ENCODE results near the gene PPM1M. TPM values are rescaled to one million over a fixed set of nuclear protein-coding genes. Genes with fewer than 3 reads are reported as not detected.

PPM1M gene
- total RNA-seq, 6 experiments from 2014 or later: 2.8 to 7.1 (median 4.5) TPM

GRCh38 chr3:52228266-52228665, 17.3 kb upstream of the PPM1M start:
- Histone ChIP-seq H3K9me3 (no peaks in the 10 kb centered on the region), H3K36me3 (peaks cover 10 to 33% (median 14%) of the 10 kb centered on the region in 4 donors), H3K4me3 (no peak overlapping the region), H3K27me3 (no peaks in the 10 kb centered on the region), H3K4me1 (peaks cover 0 to 19% (median 6%) of the 10 kb centered on the region in 4 donors), H3K27ac (no peak overlapping the region)
- intact Hi-C loops (cut with DNase I): loop anchor here in 1 of 2 donors (5.0 kb wide), 1 partner anchor 104 kb away; no protein-coding TSS in a partner anchor
- TF ChIP-seq POLR2A (IDR thresholded peaks at IDR 0.05) (no peak), CTCF (IDR thresholded peaks at IDR 0.05) (no peak)
- DNase-seq (no peak), ATAC-seq (no peak)
- no CpG with 5 or more reads among the region's 10 CpGs for WGBS (ENCODE audit: insufficient coverage, low coverage, low lambda C conversion rate, missing lambda C conversion rate)

DNA sequence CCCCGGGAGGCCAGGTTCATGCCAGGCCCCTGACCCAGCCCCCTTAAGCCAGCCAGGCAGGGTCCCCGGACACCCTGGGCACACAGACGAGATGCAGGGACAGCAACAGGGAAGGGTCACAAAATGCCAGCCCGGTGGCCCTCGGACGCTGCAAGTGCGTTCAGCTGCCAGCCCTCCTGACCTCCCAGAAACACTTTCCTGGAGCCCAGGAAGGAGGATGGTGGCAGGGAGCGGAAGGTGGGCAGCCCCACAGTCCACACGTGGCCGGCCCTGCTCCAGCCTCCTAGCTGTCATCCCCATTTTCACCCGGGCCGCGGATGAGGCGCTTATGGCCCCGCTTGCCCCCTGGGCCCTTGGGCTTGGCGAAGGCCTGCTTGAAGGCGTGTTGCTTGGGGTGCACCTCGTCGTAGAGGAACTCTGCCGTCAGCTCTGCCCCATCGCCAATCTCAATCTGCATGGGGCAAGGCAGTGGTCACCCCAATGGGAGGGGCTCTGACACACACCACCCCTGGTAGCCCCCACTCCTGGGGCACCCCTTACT, 16.7 kb upstream of the PPM1M start:
- no peak for DNase-seq
- intact Hi-C loops (cut with DNase I): loop anchor here in 1 of 2 donors (5.0 kb wide), 1 partner anchor 103 kb away; no protein-coding TSS in a partner anchor
- WGBS (ENCODE audit: insufficient coverage, low coverage, low lambda C conversion rate, missing lambda C conversion rate): 100% methylated on average over 1 of the region's 21 CpGs

DNA sequence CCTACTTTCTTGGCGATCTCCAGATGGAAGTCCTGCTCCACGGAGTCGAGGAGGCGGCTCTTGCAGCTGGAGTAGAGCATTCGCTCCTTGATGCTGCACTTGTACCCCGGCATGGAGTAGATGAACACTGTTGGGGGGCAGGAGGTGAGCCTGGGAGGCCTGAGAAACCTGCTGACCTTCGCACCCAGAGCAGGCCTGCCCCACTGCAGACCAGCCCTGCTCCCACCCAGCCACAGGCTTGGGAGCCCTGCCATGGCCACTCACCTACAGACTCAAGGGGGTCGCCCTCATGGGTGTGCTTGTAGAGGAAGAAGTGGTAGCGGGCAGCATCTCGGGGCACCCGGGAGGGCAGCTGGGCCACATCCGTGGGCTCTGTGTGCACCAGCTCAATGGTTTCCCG, 15.9 kb upstream of the PPM1M start:
- Histone ChIP-seq H3K4me1 (peaks cover 0 to 33% (median 13%) of the 10 kb centered on the region in 4 donors), H3K9me3 (no peaks in the 10 kb centered on the region), H3K27me3 (no peaks in the 10 kb centered on the region), H3K4me3 (no peak overlapping the region), H3K27ac (no peak overlapping the region), H3K36me3 (peaks cover 10 to 33% (median 14%) of the 10 kb centered on the region in 4 donors)
- intact Hi-C loops (cut with DNase I): loop anchor here (5.0 kb wide), 2 partner anchors 103 to 113 kb away; no protein-coding TSS in a partner anchor
- ATAC-seq (no peak), DNase-seq (no peak)
- no CpG with 5 or more reads among the region's 13 CpGs for WGBS (ENCODE audit: insufficient coverage, low coverage, low lambda C conversion rate, missing lambda C conversion rate)
- TF ChIP-seq CTCF (IDR thresholded peaks at IDR 0.05): no peak
- no peak for TF ChIP-seq POLR2A (IDR thresholded peaks at IDR 0.05)

More for the DNA sequence above, 16.7 kb upstream of the PPM1M start:
- no peaks in the 10 kb centered on the region for H3K27me3 ChIP-seq
- ATAC-seq: no peak
- no peak overlapping the region for H3K4me3 ChIP-seq
- H3K36me3 ChIP-seq: peaks cover 10 to 33% (median 14%) of the 10 kb centered on the region in 4 donors
- peaks cover 0 to 25% (median 9%) of the 10 kb centered on the region in 4 donors for H3K4me1 ChIP-seq
- H3K9me3 ChIP-seq: no peaks in the 10 kb centered on the region
- TF ChIP-seq CTCF (IDR thresholded peaks at IDR 0.05) (no peak), POLR2A (IDR thresholded peaks at IDR 0.05) (no peak)
- H3K27ac ChIP-seq: no peak overlapping the region

DNA sequence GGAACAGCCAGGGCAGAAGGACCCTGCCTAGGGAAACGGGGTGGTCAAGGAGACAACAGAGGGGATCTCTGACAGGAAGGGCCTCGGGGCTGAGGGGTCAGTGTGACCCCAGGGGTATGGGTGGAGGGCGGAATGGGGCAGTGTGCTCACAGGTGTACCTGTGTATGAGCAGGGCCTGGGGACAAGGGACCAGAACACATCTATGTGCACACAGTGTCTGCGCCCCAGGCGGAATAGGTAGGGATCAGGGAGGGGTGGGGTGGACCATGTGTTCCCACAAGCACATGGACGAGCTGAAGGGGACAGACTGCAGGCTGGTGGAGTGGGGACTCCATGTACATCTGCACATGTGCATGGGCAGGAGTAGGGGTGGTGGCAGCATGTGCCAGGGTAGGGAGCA, 15.1 kb upstream of the PPM1M start:
- WGBS (ENCODE audit: insufficient coverage, low coverage, low lambda C conversion rate, missing lambda C conversion rate): 90% methylated on average over 2 of the region's 6 CpGs
- Histone ChIP-seq H3K27ac (no peak overlapping the region), H3K27me3 (no peaks in the 10 kb centered on the region), H3K4me1 (peaks cover 0 to 34% (median 14%) of the 10 kb centered on the region in 4 donors), H3K4me3 (no peak overlapping the region), H3K36me3 (peaks cover 10 to 33% (median 14%) of the 10 kb centered on the region in 4 donors), H3K9me3 (no peaks in the 10 kb centered on the region)
- ATAC-seq (no peak), DNase-seq (no peak)
- no peak for TF ChIP-seq POLR2A (IDR thresholded peaks at IDR 0.05)
- no peak for TF ChIP-seq CTCF (IDR thresholded peaks at IDR 0.05)
- intact Hi-C loops (cut with DNase I): loop anchor here (5.0 kb wide), 1 partner anchor 112 kb away; no protein-coding TSS in a partner anchor

Measured in right lobe of liver (tissue), 6 donors.